PC-9 (cell line): ENCODE results near the gene OLR1. TPM values are rescaled to one million over a fixed set of nuclear protein-coding genes. Genes with fewer than 3 reads are reported as not detected.

Source experiments
- BruUV-seq: library from RNA; stranded (reverse); fragments of 400-500 nt; replicated peaks from 2 replicates; lab custom pipeline; 2021; lab: Mats Ljungman, UMichigan
- CTCF ChIA-PET: fragments of 300-600 bp; sonication (Branson Sonifier 250); formaldehyde crosslinking; loops from one replicate; lab custom pipeline; 2022; ENCODE audit warnings: antibody characterized with exemption; lab: Charles Lee
- POLR2A ChIA-PET: fragments of 300-600 bp; sonication (Branson Sonifier 250); formaldehyde crosslinking; loops from one replicate; lab custom pipeline; 2022; ENCODE audit warnings: antibody characterized with exemption; ENCODE audit not compliant: unreplicated experiment; lab: Charles Lee
- DNase-seq, 2 experiments: peaks; one replicate each; pipeline versions ENCODE4 v3.0.0 to v3.0.0-alpha.2; 2015 to 2022; ENCODE audit warnings: mixed read lengths in 1 of 2
- H2AFZ ChIP-seq: fragments of 200-600 bp; sonication (generic); 2 replicates; pipeline ENCODE4 v1.8.1; 2017; ENCODE audit warnings: antibody characterized with exemption
- H3F3A ChIP-seq: fragments of 200-600 bp; sonication (generic); 2 replicates; pipeline ENCODE4 v1.8.1; 2017; ENCODE audit warnings: antibody characterized with exemption, mild to moderate bottlenecking, low read depth; ENCODE audit not compliant: insufficient read depth
- H3K27ac ChIP-seq: fragments of 200-600 bp; sonication (generic); 2 replicates; pipeline ENCODE4 v1.6.1; 2016; ENCODE audit warnings: mixed run types
- H3K27me3 ChIP-seq: fragments of 200-600 bp; sonication (generic); 2 replicates; pipeline ENCODE4 v1.6.1; 2016; ENCODE audit warnings: low read depth, mixed run types; ENCODE audit not compliant: insufficient read depth
- H3K36me3 ChIP-seq: fragments of 200-600 bp; sonication (generic); 2 replicates; pipeline ENCODE4 v1.6.1; 2016; ENCODE audit warnings: low read depth, mixed run types
- H3K4me1 ChIP-seq: fragments of 200-600 bp; sonication (generic); replicated peaks from 2 replicates; pipeline ENCODE4 v1.6.1; 2016; ENCODE audit warnings: mixed run types; ENCODE audit not compliant: insufficient read depth
- H3K4me2 ChIP-seq: fragments of 200-600 bp; sonication (generic); 2 replicates; pipeline ENCODE4 v1.6.1; 2017; ENCODE audit warnings: mixed run types
- H3K4me3 ChIP-seq: fragments of 200-600 bp; sonication (generic); 2 replicates; pipeline ENCODE4 v1.6.1; 2016; ENCODE audit warnings: mixed run types
- H3K79me2 ChIP-seq: fragments of 200-600 bp; sonication (generic); 2 replicates; pipeline ENCODE4 v1.6.1; 2017; ENCODE audit warnings: low read depth, mixed run types
- H3K9me2 ChIP-seq: fragments of 200-600 bp; sonication (generic); 2 replicates; pipeline ENCODE4 v1.8.1; 2017; ENCODE audit warnings: mild to moderate bottlenecking; ENCODE audit not compliant: insufficient read depth
- H3K9me3 ChIP-seq: fragments of 200-600 bp; sonication (generic); 2 replicates; pipeline ENCODE4 v1.8.1; 2016; ENCODE audit warnings: low read depth; ENCODE audit not compliant: insufficient read depth
- H4K20me1 ChIP-seq: fragments of 200-600 bp; sonication (generic); 2 replicates; pipeline ENCODE4 v1.8.1; 2017; ENCODE audit not compliant: insufficient read depth
- EZH2 ChIP-seq: fragments of 200-600 bp; sonication (generic); IDR thresholded peaks from 2 replicates; pipeline ENCODE4 v1.8.0; 2017; ENCODE audit warnings: antibody characterized with exemption, low read depth
- intact Hi-C: fragments of 100-400 bp; cut with micrococcal nuclease; formaldehyde crosslinking; loops from one replicate; pipeline ENCODE4 v1.10.0; 2022; ENCODE audit not compliant: unreplicated experiment
- total RNA-seq: library from RNA; stranded (reverse); gene quantifications from 2 replicates; pipeline ENCODE4 v1.2.3, GENCODE V29; 2021
- TF ChIP-seq, protein P1 (sequence below): fragments of 200-600 bp; sonication (generic); conservative IDR thresholded peaks from 2 replicates; pipeline ENCODE4 v1.6.1; 2017; ENCODE audit warnings: mixed run types, antibody characterized with exemption, mild to moderate bottlenecking, moderate library complexity

OLR1 gene
- total RNA-seq, 1 experiment from 2014 or later, result 22.4 TPM

DNA sequence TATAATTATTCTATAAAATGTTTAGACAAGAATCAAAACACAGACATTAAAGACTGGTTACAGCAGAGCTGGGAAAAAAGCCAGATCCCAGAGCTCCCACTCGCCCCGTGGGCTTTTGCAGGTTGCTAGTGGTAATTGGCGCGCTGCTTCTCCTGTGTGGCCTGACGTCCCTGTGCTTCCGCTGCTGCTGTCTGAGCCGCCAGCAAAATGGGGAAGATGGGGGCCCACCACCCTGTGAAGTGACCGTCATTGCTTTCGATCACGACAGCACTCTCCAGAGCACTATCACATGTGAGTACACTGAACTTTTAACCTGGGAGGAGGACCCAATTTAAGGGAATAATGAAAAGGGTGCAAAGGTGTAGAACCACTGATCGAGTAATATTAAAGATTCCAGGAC lies 14.4 kb upstream of the OLR1 start:
- Histone ChIP-seq H3K9me2 (no peaks in the 10 kb centered on the region), H3K27ac (no peak overlapping the region), H2AFZ (no peak overlapping the region), H3K27me3 (no peaks in the 10 kb centered on the region), H3K4me1 (peaks cover 49% of the 10 kb centered on the region), H3F3A (peaks cover 17% of the 10 kb centered on the region; the same call in 1 of the 2 replicates), H4K20me1 (no peaks in the 10 kb centered on the region), H3K9me3 (no peaks in the 10 kb centered on the region), H3K4me3 (no peak overlapping the region), H3K4me2 (no peak overlapping the region), H3K79me2 (no peaks in the 10 kb centered on the region), H3K36me3 (no peaks in the 10 kb centered on the region)
- ChIA-PET CTCF (no interaction called here), POLR2A (no interaction called here)
- DNase-seq, result no peak
- no TSS peak for BruUV-seq
- TF ChIP-seq, protein P1, sequence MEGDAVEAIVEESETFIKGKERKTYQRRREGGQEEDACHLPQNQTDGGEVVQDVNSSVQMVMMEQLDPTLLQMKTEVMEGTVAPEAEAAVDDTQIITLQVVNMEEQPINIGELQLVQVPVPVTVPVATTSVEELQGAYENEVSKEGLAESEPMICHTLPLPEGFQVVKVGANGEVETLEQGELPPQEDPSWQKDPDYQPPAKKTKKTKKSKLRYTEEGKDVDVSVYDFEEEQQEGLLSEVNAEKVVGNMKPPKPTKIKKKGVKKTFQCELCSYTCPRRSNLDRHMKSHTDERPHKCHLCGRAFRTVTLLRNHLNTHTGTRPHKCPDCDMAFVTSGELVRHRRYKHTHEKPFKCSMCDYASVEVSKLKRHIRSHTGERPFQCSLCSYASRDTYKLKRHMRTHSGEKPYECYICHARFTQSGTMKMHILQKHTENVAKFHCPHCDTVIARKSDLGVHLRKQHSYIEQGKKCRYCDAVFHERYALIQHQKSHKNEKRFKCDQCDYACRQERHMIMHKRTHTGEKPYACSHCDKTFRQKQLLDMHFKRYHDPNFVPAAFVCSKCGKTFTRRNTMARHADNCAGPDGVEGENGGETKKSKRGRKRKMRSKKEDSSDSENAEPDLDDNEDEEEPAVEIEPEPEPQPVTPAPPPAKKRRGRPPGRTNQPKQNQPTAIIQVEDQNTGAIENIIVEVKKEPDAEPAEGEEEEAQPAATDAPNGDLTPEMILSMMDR, result no peak
- TF ChIP-seq EZH2, result no peak
- intact Hi-C loops, result no loop called here

DNA sequence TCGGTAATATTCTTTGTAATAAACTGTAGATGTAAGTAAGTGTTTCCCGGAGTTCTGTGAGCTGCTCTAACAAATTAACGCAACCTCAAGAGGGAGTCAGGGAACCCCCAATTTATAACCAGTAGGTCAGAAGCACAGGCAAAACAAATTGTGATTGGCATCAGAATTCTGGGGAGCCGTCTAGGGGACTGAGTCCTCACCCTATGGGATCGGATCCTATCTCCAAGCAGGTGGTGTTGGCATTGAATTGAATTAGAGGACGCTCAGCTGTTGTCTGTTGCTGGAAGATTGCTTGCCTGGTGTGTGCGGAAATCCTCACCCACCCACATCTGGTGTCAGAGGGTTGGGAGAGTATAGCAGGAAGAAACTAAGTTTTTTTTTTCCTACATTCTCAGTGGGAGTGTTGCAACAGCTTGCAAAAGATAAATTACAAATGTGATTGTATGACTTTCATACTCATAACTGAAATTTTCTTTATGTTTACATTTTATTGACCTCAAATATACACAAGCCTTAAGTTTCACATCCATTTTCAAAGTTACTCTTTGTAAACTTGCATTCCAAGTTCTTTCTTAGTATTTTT lies 12.4 kb upstream of the OLR1 start:
- H3K27me3 ChIP-seq, result no peaks in the 10 kb centered on the region
- H2AFZ ChIP-seq, result no peak overlapping the region
- no peaks in the 10 kb centered on the region for H4K20me1 ChIP-seq
- BruUV-seq, result no TSS peak
- H3K79me2 ChIP-seq, result no peaks in the 10 kb centered on the region
- H3K4me3 ChIP-seq, result no peak overlapping the region
- TF ChIP-seq EZH2, result no peak
- TF ChIP-seq, protein P1, result no peak
- H3K27ac ChIP-seq, result peak overlapping the region; percentile 39; the same call in 1 of the 2 replicates
- H3K36me3 ChIP-seq, result no peaks in the 10 kb centered on the region
- peaks cover 47% of the 10 kb centered on the region for H3K4me1 ChIP-seq
- no peaks in the 10 kb centered on the region for H3K9me2 ChIP-seq
- POLR2A ChIA-PET, result no interaction called here
- CTCF ChIA-PET, result no interaction called here
- H3K4me2 ChIP-seq, result 0 out of 2 replicates have a peak overlapping the region, but pooled peaks have one; percentile 2
- intact Hi-C loops, result no loop called here
- DNase-seq, result no peak
- no peaks in the 10 kb centered on the region for H3K9me3 ChIP-seq
- peaks cover 19% of the 10 kb centered on the region; the same call in 1 of the 2 replicates for H3F3A ChIP-seq

DNA sequence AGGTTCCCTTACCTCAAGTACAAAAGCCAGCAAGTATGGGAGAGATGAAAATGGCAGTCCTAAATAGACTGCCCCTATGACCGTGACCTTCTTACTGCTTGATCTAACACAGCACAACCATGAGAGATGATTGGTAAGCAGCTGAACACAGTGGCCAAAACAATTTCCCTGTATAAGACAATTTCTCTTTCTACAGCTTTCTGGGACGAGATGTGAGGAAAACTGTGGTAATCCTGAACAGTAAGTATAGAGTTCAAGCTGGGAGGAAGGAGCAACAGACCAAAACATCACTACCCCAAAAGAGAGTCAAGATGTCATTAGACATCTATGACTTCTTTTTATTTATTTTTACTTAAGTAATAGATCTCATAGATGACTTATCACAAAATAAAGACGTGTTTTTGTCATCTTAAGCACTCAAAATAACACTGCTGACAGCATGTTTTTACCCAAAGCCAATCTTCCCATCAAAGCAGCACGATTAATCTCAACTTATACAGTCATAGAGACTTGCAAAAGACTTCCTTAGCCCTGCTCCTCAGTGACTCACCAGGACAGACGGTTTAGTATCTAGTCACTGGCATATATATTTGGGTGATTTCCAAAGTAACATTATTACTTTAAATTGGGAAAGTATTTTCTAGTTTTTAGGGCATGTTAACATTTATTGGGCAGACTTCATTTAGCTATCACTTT lies 10.6 kb upstream of the OLR1 start:
- Histone ChIP-seq H3K27me3 (no peaks in the 10 kb centered on the region), H3F3A (peaks cover 26% of the 10 kb centered on the region; the same call in 1 of the 2 replicates), H3K4me2 (peak overlapping the region; percentile 9; the same call in 1 of the 2 replicates), H3K27ac (0 out of 2 replicates have a peak overlapping the region, but pooled peaks have one; percentile 2), H3K36me3 (no peaks in the 10 kb centered on the region), H3K4me3 (no peak overlapping the region), H3K9me2 (no peaks in the 10 kb centered on the region), H2AFZ (no peak overlapping the region), H3K79me2 (no peaks in the 10 kb centered on the region), H3K4me1 (peaks cover 49% of the 10 kb centered on the region), H3K9me3 (no peaks in the 10 kb centered on the region), H4K20me1 (no peaks in the 10 kb centered on the region)
- POLR2A ChIA-PET, result interaction anchor here (0.6 kb wide), 1 partner anchor 28 kb away, joined by 5 read pairs; no protein-coding TSS in a partner anchor
- no peak for TF ChIP-seq EZH2
- TF ChIP-seq, protein P1, result no peak
- no TSS peak for BruUV-seq
- intact Hi-C loops, result no loop called here
- no peak for DNase-seq
- CTCF ChIA-PET, result no interaction called here
